SJSA1 (cell line): ENCODE measurements around the gene SCAP. TPM values are rescaled to one million over a fixed set of nuclear protein-coding genes. Genes with fewer than 3 reads are reported as not detected.
"Not testable (repeated sequence)": the region's sequence is repeated elsewhere in the genome, so short reads cannot be mapped to it uniquely, and the experiment has no call there.

Source experiments
- DNase-seq, 2 experiments: peaks; one replicate each; pipeline ENCODE4 v3.0.0-alpha.2; 2015 to 2020; ENCODE audit warnings: low spot score in 2 of 2, low read depth in 1 of 2
- H3K27ac ChIP-seq: fragments of 250-450 bp; sonication (Bioruptor Pico); 2 replicates; pipeline ENCODE4 v1.5.1; 2020; ENCODE audit warnings: mild to moderate bottlenecking, moderate library complexity
- H3K27me3 ChIP-seq: fragments of 250-450 bp; sonication (Bioruptor Pico); replicated peaks from 2 replicates; pipeline ENCODE4 v1.5.1; 2020; ENCODE audit warnings: mild to moderate bottlenecking, moderate library complexity
- H3K36me3 ChIP-seq: fragments of 250-450 bp; sonication (Bioruptor Pico); 2 replicates; pipeline ENCODE4 v1.5.1; 2020; ENCODE audit warnings: mild to moderate bottlenecking
- H3K4me1 ChIP-seq: fragments of 250-450 bp; sonication (Bioruptor Pico); replicated peaks from 2 replicates; pipeline ENCODE4 v1.6.1; 2021; ENCODE audit warnings: mild to moderate bottlenecking
- H3K4me3 ChIP-seq: fragments of 250-450 bp; sonication (Bioruptor Pico); 2 replicates; pipeline ENCODE4 v1.5.1; 2020; ENCODE audit warnings: mild to moderate bottlenecking
- H3K9me3 ChIP-seq: fragments of 250-450 bp; sonication (Bioruptor Pico); replicated peaks from 2 replicates; pipeline ENCODE4 v1.5.1; 2020; ENCODE audit warnings: mild to moderate bottlenecking
- total RNA-seq: library from RNA; depleted of rRNA; stranded (reverse); fragments of >200 nt; shearing (Covaris generic); gene quantifications from 2 replicates; pipeline ENCODE4 v1.2.3, GENCODE V29; 2014; rRNA removed

Gene SCAP
- 32.6 and 33.5 TPM in 2 replicates for total RNA-seq

DNA sequence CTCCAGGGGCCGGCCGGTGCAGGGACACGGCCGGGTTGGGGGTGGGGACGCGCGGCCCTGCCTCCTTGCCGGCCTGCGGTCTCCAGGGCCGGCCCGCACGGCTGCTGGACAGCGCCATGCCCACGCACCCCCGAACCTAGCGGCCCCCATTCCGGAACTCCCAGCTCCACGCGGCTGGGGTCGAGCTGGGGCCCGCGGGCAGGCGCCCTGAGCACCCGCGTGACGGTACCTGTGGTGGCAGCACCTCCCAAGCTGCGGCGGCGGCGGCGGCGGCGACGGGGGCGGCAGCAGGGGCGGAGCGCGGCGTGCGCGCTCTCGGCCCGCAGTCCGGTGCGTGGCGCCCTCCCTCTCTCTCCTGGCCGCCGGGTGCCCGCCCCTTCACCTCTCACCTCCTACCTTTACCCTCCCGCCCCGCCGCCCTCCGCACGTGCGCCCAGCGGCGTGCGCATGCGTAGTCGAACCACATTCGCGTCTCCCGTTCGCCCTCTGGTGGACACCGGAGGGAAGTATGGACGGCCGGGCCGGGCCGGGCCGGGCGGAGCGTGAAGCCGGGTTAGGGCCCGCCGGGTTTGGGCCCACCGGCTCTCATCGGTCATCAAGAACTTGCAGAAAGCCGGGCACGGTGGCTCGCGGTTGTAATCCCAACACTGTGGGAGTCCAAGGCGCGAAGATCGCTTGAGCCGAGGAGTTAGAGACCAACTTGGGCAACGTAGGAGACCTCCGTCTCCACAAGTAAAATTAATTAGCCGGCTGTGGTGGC, at the start of gene SCAP:
Gene SCAP, minus strand, starts transcription at position 372 of the 760 bp plus-strand sequence. CDS start 32,948 bp downstream, outside the sequence.
- Histone ChIP-seq H3K27ac (no peak within 1 kb of the TSS), H3K4me3 (peak within 1 kb of the TSS; percentile 96), H3K9me3 (no peaks in the 10 kb centered on the region), H3K27me3 (no peaks in the 10 kb centered on the region), H3K4me1 (peaks cover 10% of the 10 kb centered on the region), H3K36me3 (peaks cover 4% of the 10 kb centered on the region)
- peak; percentile 62 to 74 for DNase-seq

DNA sequence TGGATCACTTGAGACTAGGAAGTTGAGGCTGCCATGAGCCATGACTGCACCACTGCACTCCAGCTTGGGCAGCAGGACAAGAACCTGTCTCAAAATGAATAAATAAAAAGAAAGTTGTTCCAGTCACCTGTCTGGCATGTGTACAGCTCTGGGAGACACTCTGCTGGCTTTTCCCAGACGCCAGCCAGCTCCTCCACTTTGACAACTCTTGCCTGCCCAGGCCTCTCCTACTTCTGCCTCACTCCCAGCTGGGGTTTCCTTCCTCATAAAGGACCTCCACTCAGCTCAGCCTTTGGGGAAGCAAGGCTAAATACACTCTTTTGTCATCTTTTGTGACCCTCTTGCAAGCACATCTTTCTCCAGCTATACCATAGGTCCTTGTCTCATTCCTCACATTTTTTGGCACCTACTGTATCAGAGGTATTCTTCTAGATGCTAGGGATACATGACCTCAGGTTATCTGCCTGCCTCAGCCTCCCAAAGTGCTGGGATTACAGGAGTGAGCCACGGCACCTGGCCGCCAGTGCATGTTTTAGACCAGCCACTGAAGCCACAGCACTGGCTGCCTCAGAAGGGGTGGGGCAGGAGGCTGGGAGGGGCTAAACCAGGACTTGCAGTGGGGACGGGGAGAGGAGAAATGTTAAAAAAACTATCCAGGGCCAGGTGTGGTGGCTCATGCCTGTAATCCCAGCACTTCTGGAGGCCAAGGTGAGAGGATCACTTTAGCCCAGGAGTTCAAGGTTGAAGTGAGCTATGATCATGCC, 47.8 kb upstream of the SCAP start:
- Histone ChIP-seq H3K4me1 (peaks cover 4% of the 10 kb centered on the region; the same call in 1 of the 2 replicates), H3K27ac (no peak overlapping the region), H3K4me3 (no peak overlapping the region), H3K9me3 (no peaks in the 10 kb centered on the region), H3K27me3 (no peaks in the 10 kb centered on the region), H3K36me3 (no peaks in the 10 kb centered on the region)
- no peak for DNase-seq

DNA sequence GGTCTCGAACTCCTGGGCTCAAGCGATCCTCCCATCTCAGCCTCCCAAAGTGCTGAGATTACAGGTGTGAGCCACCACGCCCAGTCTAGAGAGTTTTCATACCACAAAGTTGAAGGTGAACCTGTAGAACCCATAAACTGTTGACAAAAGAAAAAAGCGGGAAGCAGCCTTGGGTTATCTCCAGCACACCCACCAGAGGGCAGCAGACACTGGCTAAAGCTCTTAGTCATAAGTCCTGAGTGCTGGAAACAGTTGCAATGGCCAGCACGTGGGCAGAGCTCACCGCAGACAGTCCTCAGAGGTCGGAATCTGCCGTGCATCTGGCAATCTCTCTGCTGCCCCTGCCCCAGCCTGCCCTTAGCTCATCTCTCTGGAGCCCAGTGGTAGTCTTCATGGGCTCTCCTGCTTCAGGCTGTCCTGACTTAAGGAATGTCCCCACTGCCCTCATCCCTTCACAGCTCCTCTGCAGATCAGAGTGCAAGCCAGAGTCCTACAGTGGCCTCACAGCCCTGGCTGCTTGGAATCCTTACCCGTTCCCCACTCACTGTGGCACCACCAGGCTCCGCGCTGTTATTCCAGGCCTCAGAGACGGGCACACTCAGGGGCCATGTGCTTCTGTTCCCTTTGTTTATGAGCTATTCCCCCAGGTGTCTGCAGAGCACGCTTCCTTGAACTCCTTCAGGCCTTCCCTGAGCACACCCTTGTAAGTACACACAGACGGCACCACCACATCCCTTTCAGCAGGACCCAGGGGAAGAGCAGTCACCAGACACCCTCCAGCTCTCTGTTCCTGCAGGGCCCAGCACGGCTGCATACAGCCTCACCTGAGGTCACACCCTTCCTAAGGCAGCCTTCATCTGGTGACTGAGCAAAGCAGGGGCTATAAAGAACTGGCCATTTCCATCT, 46.6 kb upstream of the SCAP start:
- Histone ChIP-seq H3K4me1 (peaks cover 4% of the 10 kb centered on the region; the same call in 1 of the 2 replicates), H3K27ac (no peak overlapping the region), H3K9me3 (no peaks in the 10 kb centered on the region), H3K4me3 (no peak overlapping the region), H3K36me3 (no peaks in the 10 kb centered on the region), H3K27me3 (no peaks in the 10 kb centered on the region)
- peak; percentile 57 to 81 for DNase-seq

DNA sequence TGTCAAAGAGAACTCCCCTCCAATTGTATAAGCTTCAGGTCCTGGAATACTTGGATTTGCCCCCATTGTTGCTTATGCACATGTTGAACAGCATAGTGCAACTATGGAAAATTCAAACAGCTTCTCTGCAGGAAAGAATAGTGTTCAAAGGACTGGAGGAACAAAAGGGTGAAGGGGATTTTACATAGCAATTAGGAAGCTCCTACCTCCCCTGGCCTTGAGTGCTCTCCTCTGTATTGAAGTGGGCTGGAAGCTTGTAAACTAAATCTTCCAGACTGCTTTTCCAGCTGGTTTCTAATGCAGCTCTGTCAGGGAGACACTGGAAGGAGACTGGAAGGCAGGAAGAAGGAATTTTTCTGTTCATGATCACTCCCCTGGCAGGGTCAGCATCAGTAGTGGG, 45.0 kb upstream of the SCAP start:
- Histone ChIP-seq H3K4me1 (peaks cover 4% of the 10 kb centered on the region; the same call in 1 of the 2 replicates), H3K36me3 (no peaks in the 10 kb centered on the region), H3K9me3 (no peaks in the 10 kb centered on the region), H3K4me3 (no peak overlapping the region), H3K27ac (no peak overlapping the region), H3K27me3 (no peaks in the 10 kb centered on the region)
- no peak for DNase-seq

DNA sequence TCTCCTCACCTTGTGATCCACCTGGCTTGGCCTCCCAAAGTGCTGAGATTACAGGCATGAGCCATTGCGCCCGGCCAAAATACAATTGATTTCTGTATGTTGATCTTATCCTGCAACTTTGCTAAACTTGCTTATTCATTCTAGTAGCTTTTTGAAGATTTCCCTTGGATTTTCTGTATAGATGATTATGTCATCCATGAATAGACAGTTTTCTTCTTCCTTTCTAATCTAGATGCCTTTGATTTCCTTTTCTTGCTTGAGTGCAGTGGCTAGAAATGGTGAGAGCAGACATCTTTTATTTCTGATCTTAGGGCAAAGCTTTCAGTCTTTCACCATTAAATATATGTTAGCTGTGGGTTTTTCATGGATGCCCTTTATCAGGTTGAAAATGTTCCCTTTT, 42.2 kb upstream of the SCAP start:
- peaks cover 4% of the 10 kb centered on the region; the same call in 1 of the 2 replicates for H3K4me1 ChIP-seq
- no peak overlapping the region for H3K4me3 ChIP-seq
- H3K36me3 ChIP-seq, result no peaks in the 10 kb centered on the region
- no peak overlapping the region for H3K27ac ChIP-seq
- no peak for DNase-seq
- H3K9me3 ChIP-seq, result no peaks in the 10 kb centered on the region
- no peaks in the 10 kb centered on the region for H3K27me3 ChIP-seq

DNA sequence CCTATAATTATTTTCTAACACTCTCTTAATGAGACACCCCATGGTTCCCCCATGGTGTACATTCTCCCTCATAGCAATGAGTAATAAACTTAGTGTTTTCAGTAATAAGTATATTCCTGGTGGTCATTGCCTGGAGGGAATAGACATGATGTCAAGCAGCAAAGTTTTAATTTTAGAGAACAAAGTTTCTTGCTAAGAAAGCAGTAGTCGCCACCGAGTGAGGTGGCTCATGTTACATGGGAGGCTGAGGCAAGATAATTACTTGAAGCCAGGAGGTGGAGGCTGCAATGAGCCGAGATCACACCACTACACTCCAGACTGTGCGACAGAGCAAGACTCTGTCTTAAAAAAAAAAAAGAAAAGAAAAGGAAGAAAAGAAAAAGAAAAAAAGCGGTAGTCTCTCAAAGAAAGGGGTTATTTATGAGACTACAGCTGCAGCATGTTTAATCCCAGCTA, 40.2 kb upstream of the SCAP start:
- no peaks in the 10 kb centered on the region for H3K27me3 ChIP-seq
- peaks cover 11% of the 10 kb centered on the region for H3K36me3 ChIP-seq
- H3K4me1 ChIP-seq, result peaks cover 8% of the 10 kb centered on the region
- H3K9me3 ChIP-seq, result no peaks in the 10 kb centered on the region
- no peak overlapping the region for H3K4me3 ChIP-seq
- DNase-seq, result no peak
- no peak overlapping the region for H3K27ac ChIP-seq

DNA sequence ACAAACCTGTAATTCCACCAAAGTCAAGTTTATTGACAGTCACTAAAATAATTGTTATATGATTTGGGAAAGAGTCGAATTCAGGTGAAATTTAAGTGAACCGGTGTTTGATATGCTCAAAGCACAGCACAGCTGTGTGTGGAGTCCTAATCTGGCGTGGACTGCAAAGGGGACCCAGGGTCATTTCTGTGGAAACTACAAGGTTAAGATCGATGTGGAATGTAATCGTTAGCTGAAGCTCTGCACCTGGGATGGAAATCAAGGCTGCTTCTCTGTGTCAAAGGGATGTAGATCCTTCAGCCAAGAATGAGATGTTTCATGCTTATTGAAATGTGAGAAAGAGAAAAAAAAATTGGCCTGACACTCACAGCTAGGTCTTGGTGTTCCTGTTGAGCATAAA, 39.4 kb upstream of the SCAP start:
- peaks cover 8% of the 10 kb centered on the region for H3K4me1 ChIP-seq
- H3K9me3 ChIP-seq, result no peaks in the 10 kb centered on the region
- no peak for DNase-seq
- H3K27ac ChIP-seq, result no peak overlapping the region
- no peak overlapping the region for H3K4me3 ChIP-seq
- peaks cover 19% of the 10 kb centered on the region for H3K36me3 ChIP-seq
- H3K27me3 ChIP-seq, result no peaks in the 10 kb centered on the region

DNA sequence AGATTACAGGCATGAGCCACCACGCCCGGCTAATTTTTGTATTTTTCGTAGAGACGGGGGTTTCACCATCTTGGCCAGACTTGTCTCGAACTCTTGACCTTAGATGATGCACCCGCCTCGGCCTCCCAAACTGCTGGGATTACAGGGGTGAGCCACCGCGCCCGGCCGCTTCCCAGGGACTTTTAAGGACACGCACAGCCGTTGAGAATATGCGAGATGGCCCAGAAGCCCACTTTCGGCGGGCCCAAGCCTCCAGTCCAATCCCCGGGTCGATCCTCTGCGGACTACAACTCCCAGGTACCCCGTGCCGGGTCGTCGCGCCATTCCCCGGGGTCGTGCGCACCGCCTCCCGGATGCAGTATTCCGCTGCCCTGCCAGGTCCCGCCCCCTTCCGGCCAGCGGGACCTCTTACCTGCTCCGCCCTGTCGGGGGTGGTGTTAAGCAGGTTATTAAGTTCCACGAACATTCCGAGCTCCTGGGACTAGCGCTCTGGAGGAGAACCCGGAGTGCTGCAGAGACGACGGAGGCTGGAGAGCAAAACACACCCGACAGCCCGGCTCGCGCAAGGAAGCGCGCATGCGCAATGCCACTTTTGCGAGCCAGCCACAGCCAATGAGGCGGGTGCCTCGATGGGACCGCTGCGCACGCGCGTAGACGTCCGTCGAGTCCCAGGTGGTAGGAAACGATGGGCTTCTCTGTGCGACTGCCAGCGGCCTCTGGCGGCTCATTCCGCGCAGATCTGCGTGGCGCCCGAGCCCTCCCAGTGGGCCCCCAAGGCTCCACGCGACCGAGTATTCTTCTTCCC, 37.6 kb upstream of the SCAP start, which contains the start of gene ELP6:
Gene ELP6, minus strand, starts transcription at position 588 of the 805 bp plus-strand sequence. Its CDS starts 122 bp downstream, at position 466.
- Histone ChIP-seq H3K9me3 (no peaks in the 10 kb centered on the region), H3K27ac (peak within 1 kb of the TSS; percentile 51), H3K4me3 (peak within 1 kb of the TSS; percentile 58), H3K27me3 (no peaks in the 10 kb centered on the region), H3K36me3 (peaks cover 22% of the 10 kb centered on the region), H3K4me1 (peaks cover 8% of the 10 kb centered on the region)
- DNase-seq, result peak; percentile 95 to 98

DNA sequence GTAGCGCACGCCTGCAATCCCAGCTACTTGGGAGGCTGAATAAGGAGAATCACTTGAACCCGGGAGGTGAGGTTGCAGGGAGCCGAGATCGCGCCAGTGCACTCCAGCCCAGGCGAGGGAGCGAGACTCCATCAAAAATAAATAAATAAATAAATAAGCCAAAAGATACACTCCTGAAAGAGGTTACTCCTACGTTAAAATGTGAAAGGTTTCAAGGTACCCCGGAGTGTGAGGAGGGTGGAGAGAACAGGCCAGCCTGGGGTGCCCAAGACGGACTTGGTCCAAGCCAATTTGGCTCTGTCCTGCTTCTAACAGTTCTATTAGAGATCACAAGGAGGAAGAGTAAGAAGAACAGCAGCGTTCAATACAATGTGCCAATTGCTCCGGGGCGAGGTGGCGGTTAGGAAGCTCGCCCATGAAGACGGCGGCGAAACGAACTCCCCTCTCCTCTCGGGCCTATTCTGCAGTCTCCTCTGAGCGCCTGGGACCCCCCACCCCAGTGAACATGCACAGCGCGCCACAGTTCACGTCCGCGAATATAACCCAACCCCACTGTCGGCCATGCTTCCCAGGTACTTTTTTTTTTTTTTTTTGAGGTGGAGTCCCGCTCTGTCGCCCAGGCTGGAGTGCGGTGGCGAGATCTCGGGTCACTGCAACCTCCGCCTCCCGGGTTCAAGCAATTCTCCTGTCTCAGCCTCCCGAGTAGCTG, 36.8 kb upstream of the SCAP start:
- DNase-seq, result peak in 1 of 2 experiments; percentile 47

DNA sequence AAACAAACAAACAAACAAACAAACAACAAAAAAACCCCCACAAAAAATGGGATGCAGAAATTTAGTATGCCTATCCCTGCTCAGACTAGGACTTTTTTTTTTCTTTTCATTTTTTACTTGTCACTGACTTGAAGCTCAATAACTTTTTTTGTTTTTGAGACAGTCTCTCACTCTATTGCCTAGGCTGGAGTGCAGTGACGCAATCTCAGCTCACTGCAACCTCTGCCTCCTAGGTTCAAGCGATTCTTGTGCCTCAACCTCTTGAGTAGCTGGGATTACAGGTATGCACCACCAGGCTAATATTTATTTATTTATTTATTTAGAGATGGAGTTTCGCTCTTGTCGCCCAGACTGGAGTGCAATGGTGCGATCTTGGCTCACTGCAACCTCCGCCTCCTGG, 29.5 kb upstream of the SCAP start:
- H3K36me3 ChIP-seq, result peaks cover 46% of the 10 kb centered on the region
- H3K27ac ChIP-seq, H3K27me3 ChIP-seq, H3K4me1 ChIP-seq, DNase-seq, H3K9me3 ChIP-seq, H3K4me3 ChIP-seq: not testable (repeated sequence)

More for the DNA sequence above, 36.8 kb upstream of the SCAP start:
- Histone ChIP-seq H3K4me1 (peaks cover 8% of the 10 kb centered on the region), H3K9me3 (no peaks in the 10 kb centered on the region), H3K27me3 (no peaks in the 10 kb centered on the region), H3K4me3 (peak overlapping the region; percentile 58), H3K36me3 (peaks cover 22% of the 10 kb centered on the region), H3K27ac (peak overlapping the region; percentile 51)

DNA sequence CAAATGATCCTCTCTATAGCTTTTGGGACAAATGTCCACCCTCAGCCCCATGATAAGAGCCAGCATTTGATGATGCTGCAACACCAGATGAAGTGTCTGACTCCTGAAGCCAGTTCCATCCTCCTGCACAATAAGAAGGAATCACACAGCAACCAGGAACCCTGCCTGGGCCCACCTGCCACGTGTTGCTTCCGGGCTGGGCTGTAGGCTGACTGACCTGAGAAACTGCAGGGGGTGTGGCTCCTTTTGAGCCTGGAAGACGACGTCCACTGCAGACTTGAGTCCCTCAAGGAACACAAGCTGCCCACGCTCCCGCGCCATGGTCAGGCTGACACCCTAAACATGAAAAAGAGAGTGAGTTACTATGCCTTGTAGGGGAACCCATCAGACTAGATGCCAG, 28.4 kb upstream of the SCAP start:
- DNase-seq, result no peak
- Histone ChIP-seq H3K27ac (no peak overlapping the region), H3K9me3 (no peaks in the 10 kb centered on the region), H3K4me3 (no peak overlapping the region), H3K27me3 (no peaks in the 10 kb centered on the region), H3K36me3 (peaks cover 48% of the 10 kb centered on the region), H3K4me1 (no peaks in the 10 kb centered on the region)

DNA sequence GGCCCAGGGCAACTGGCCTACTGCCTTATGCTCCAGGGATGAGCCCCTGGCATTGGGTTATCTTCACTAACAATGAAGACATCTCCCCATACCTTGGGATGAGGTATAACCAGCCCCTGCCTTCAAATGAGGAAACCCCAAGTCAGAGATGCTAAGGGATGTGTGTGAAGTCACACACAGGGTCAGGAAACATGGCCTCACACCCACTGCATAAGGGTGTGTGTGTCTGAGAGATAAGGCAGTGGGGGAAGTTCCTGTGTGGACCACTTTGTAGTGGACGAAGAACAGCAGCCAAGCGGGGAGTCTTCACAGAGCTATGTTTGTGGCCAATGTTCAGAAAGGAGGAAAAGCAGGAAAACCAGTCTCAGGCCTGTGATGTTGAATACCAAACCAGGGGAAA, 27.3 kb upstream of the SCAP start:
- Histone ChIP-seq H3K27ac (no peak overlapping the region), H3K27me3 (no peaks in the 10 kb centered on the region), H3K9me3 (no peaks in the 10 kb centered on the region), H3K4me3 (no peak overlapping the region), H3K36me3 (peaks cover 59% of the 10 kb centered on the region), H3K4me1 (no peaks in the 10 kb centered on the region)
- DNase-seq, result no peak
